AG04450 (cell line): ENCODE results near the gene OR5H2. TPM values are rescaled to one million over a fixed set of nuclear protein-coding genes. Genes with fewer than 3 reads are reported as not detected.

Experiments used
- CTCF ChIA-PET: fragments of 300-600, 350-600 bp; formaldehyde crosslinking; extraction: SDS; loops from one replicate; lab custom pipeline; 2022; ENCODE audit warnings: antibody characterized with exemption, inconsistent platforms; lab: Charles Lee
- POLR2A ChIA-PET: fragments of 350-600 bp; formaldehyde crosslinking; extraction: SDS; loops from one replicate; lab custom pipeline; 2021; ENCODE audit warnings: antibody characterized with exemption, inconsistent platforms; lab: Yijun Ruan, JAX
- DNase-seq: peaks from one replicate; pipeline ENCODE4 v3.0.0-alpha.2; 2011; ENCODE audit warnings: low read depth, low spot score
- H3K27ac ChIP-seq: one replicate; pipeline ENCODE4 v1.5.1; 2012; ENCODE audit warnings: low read depth, low read length, control low read depth
- H3K27me3 ChIP-seq: one replicate; pipeline ENCODE4 v1.6.0; 2012; ENCODE audit warnings: low read length; ENCODE audit not compliant: control insufficient read depth, insufficient read depth
- H3K4me3 ChIP-seq: 2 replicates; pipeline ENCODE4 v1.5.1; 2011; ENCODE audit warnings: mild to moderate bottlenecking, low read depth, low read length, control low read depth
- H3K9me3 ChIP-seq: 2 replicates; pipeline ENCODE4 v1.5.1; 2012; ENCODE audit warnings: low read length; ENCODE audit not compliant: control insufficient read depth, insufficient read depth
- polyA minus RNA-seq: library from RNA; depleted of rRNA, polyadenylated mRNA; stranded (reverse); fragments of >200 nt; gene quantifications from 2 replicates; pipeline ENCODE4 v1.2.3, GENCODE V29; 2011; rRNA and poly(A)+ RNA removed
- polyA plus RNA-seq: library from polyadenylated mRNA; depleted of rRNA; stranded (reverse); fragments of >200 nt; gene quantifications from 2 replicates; pipeline ENCODE4 v1.2.3, GENCODE V29; 2011; rRNA removed
- TF ChIP-seq, protein P1 (sequence below): IDR thresholded peaks from 2 replicates; pipeline ENCODE4 v1.5.1; 2011; ENCODE audit warnings: low read depth, low read length, control low read depth, inconsistent platforms

The OR5H2 gene
- polyA plus RNA-seq (not detected in 2 replicates), polyA minus RNA-seq (not detected in 2 replicates)

- Histone ChIP-seq H3K9me3 (no peaks in the 10 kb centered on the region), H3K27me3 (no peaks in the 10 kb centered on the region), H3K4me3 (no peak within 1 kb of the TSS), H3K27ac (no peak within 1 kb of the TSS)
- TF ChIP-seq, protein P1, sequence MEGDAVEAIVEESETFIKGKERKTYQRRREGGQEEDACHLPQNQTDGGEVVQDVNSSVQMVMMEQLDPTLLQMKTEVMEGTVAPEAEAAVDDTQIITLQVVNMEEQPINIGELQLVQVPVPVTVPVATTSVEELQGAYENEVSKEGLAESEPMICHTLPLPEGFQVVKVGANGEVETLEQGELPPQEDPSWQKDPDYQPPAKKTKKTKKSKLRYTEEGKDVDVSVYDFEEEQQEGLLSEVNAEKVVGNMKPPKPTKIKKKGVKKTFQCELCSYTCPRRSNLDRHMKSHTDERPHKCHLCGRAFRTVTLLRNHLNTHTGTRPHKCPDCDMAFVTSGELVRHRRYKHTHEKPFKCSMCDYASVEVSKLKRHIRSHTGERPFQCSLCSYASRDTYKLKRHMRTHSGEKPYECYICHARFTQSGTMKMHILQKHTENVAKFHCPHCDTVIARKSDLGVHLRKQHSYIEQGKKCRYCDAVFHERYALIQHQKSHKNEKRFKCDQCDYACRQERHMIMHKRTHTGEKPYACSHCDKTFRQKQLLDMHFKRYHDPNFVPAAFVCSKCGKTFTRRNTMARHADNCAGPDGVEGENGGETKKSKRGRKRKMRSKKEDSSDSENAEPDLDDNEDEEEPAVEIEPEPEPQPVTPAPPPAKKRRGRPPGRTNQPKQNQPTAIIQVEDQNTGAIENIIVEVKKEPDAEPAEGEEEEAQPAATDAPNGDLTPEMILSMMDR: no peak
- POLR2A ChIA-PET: no interaction called here
- CTCF ChIA-PET: no interaction called here
- DNase-seq: no peak
Observed at GRCh38 chr3:98282205-98282604, at the start of gene OR5H2. TSS of gene OR5H2 (plus strand) at chr3:98282505. CDS start at chr3:98282903, 398 bp downstream.

DNA sequence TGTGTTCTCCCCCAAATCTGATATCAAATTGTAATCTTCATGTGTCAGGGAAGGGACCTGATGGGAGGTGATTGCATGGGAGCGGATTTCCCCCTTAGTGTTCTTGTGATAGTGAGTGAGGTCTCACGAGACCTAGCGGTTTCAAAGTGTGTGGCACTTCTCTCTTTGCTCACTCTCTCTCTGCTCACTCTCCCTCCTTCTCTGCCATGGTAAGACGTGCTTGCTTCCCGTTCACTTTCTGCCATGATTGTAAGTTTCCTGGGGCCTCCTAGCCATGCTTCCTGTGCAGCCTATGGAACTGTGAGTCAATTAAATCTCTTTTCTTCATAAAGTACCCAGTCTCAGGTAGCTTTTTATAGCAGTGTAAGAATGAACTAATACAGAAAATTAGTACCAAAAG lies 48.8 kb upstream of the OR5H2 start:
- POLR2A ChIA-PET: no interaction called here
- Histone ChIP-seq H3K27me3 (no peaks in the 10 kb centered on the region), H3K27ac (no peak overlapping the region), H3K4me3 (no peak overlapping the region), H3K9me3 (no peaks in the 10 kb centered on the region)
- TF ChIP-seq, protein P1: no peak
- CTCF ChIA-PET: no interaction called here
- DNase-seq: no peak

- TF ChIP-seq, protein P1: no peak
- CTCF ChIA-PET: no interaction called here
Observed at GRCh38 chr3:98240131-98240530, 42.2 kb upstream of the OR5H2 start.

DNA sequence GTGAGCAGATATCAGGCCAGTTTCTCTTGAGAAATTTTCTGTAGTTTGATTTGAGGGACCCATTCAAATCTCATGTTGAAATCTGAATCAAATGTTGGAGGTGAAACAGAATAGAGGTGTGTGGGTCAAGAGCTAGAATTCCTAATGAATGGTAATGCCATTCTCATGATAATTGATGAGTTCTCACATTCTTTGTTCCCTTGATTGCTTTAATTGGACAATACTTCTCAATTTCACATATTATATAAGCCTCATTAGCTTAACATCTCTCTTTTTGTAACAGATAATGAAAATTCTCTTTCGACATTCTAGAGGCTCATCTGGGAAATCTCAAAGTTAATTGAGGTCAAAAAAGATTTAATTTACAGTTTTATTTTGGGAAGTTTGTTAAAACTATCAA lies 40.1 kb upstream of the OR5H2 start:
- no peak overlapping the region for H3K27ac ChIP-seq
- POLR2A ChIA-PET: no interaction called here
- H3K4me3 ChIP-seq: no peak overlapping the region
- no peaks in the 10 kb centered on the region for H3K27me3 ChIP-seq
- no peak for DNase-seq
- TF ChIP-seq, protein P1: no peak
- CTCF ChIA-PET: no interaction called here
- no peaks in the 10 kb centered on the region; the same call in 1 of the 2 replicates for H3K9me3 ChIP-seq

More at GRCh38 chr3:98240131-98240530, 42.2 kb upstream of the OR5H2 start:
- H3K27me3 ChIP-seq: no peaks in the 10 kb centered on the region
- POLR2A ChIA-PET: no interaction called here
- no peaks in the 10 kb centered on the region; the same call in 1 of the 2 replicates for H3K9me3 ChIP-seq
- no peak overlapping the region for H3K4me3 ChIP-seq
- DNase-seq: no peak
- H3K27ac ChIP-seq: no peak overlapping the region

DNA sequence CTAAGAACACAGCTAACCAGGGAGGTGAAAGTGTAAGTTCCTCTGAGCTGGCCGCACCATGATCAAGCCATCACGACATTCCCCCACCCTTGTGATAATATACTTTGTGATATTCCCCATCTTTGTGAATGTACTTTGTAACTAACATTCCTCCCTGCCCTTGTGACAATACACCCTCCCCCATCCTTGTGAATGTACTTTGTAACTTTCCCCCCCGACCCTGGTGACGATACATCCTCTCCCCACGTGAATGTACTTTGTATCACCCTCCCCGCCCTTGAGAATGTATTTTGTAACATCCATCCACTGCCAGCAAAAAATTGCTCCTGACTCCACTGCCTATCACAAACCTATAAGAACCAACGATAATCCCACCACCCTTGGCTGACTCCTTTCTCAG lies 38.5 kb upstream of the OR5H2 start:
- no peak for DNase-seq
- ChIA-PET POLR2A (no interaction called here), CTCF (no interaction called here)
- H3K27ac ChIP-seq: no peak overlapping the region
- no peak overlapping the region for H3K4me3 ChIP-seq
- no peaks in the 10 kb centered on the region; the same call in 1 of the 2 replicates for H3K9me3 ChIP-seq
- no peaks in the 10 kb centered on the region for H3K27me3 ChIP-seq
- TF ChIP-seq, protein P1: no peak
